GM23338 (cell line): Measurements from ENCODE around the gene LONRF2. TPM values are rescaled to one million over a fixed set of nuclear protein-coding genes. Genes with fewer than 3 reads are reported as not detected.

Experiments used
- ATAC-seq: fragments of 200-7000 bp; cut with Tn5 transposase; 3 replicates; pipeline ENCODE4 v1.9.1; 2020
- DNase-seq: peaks from one replicate; pipeline ENCODE4 v3.0.0-alpha.2; 2015; ENCODE audit warnings: low spot score
- H2AFZ ChIP-seq: fragments of 200-600 bp; sonication (generic); 2 replicates; pipeline ENCODE4 v1.8.0; 2016; ENCODE audit warnings: antibody characterized with exemption, mild to moderate bottlenecking, moderate library complexity
- H3F3A ChIP-seq: fragments of 200-600 bp; sonication (generic); replicated peaks from 2 replicates; pipeline ENCODE4 v1.8.0; 2017; ENCODE audit warnings: antibody characterized with exemption, mixed run types, low read depth
- H3K27ac ChIP-seq: fragments of 200-600 bp; sonication (generic); 2 replicates; pipeline ENCODE4 v1.6.1; 2016; ENCODE audit warnings: low read depth
- H3K27me3 ChIP-seq: fragments of 200-600 bp; sonication (generic); 2 replicates; pipeline ENCODE4 v1.8.0; 2016; ENCODE audit warnings: mild to moderate bottlenecking, mixed run types, moderate library complexity; ENCODE audit not compliant: insufficient read depth
- H3K36me3 ChIP-seq: fragments of 200-600 bp; sonication (generic); 2 replicates; pipeline ENCODE4 v1.8.0; 2016; ENCODE audit warnings: mild to moderate bottlenecking; ENCODE audit not compliant: insufficient read depth
- H3K4me1 ChIP-seq: fragments of 200-600 bp; sonication (generic); 2 replicates; pipeline ENCODE4 v1.8.0; 2016; ENCODE audit warnings: mild to moderate bottlenecking, moderate library complexity; ENCODE audit not compliant: insufficient read depth
- H3K4me2 ChIP-seq: fragments of 200-600 bp; sonication (generic); 2 replicates; pipeline ENCODE4 v1.7.1; 2017; ENCODE audit warnings: mixed run types
- H3K4me3 ChIP-seq: fragments of 200-600 bp; sonication (generic); 2 replicates; pipeline ENCODE4 v1.6.1; 2016; ENCODE audit warnings: mixed run types
- H3K79me2 ChIP-seq: fragments of 200-600 bp; sonication (generic); replicated peaks from 2 replicates; pipeline ENCODE4 v1.8.0; 2017; ENCODE audit warnings: mild to moderate bottlenecking; ENCODE audit not compliant: insufficient read depth
- H3K9me2 ChIP-seq: fragments of 200-600 bp; sonication (generic); 2 replicates; pipeline ENCODE4 v1.8.0; 2017; ENCODE audit not compliant: insufficient read depth
- H4K20me1 ChIP-seq: fragments of 200-600 bp; sonication (generic); replicated peaks from 2 replicates; pipeline ENCODE4 v1.8.0; 2017; ENCODE audit warnings: mild to moderate bottlenecking; ENCODE audit not compliant: insufficient read depth
- H3K27ac Mint-ChIP-seq: 2 replicates; pipeline ENCODE4 v1.8.0; 2020; ENCODE audit warnings: inconsistent platforms, mild to moderate bottlenecking, moderate library complexity, mixed read lengths
- H3K27me3 Mint-ChIP-seq: 3 replicates; pipeline ENCODE4 v1.8.0; 2022; ENCODE audit warnings: low read depth, mild to moderate bottlenecking, moderate library complexity, mixed read lengths, inconsistent platforms; ENCODE audit not compliant: insufficient read depth, poor library complexity
- H3K36me3 Mint-ChIP-seq: 3 replicates; pipeline ENCODE4 v1.8.0; 2021; ENCODE audit warnings: low read depth, mild to moderate bottlenecking, inconsistent platforms, moderate library complexity, mixed read lengths
- H3K4me1 Mint-ChIP-seq: 3 replicates; pipeline ENCODE4 v1.8.0; 2020; ENCODE audit warnings: mild to moderate bottlenecking, inconsistent platforms, mixed read lengths
- H3K4me3 Mint-ChIP-seq: 3 replicates; pipeline ENCODE4 v1.8.0; 2021; ENCODE audit warnings: moderate library complexity, mild to moderate bottlenecking, inconsistent platforms, mixed read lengths
- H3K9me3 Mint-ChIP-seq: 3 replicates; pipeline ENCODE4 v1.8.0; 2020; ENCODE audit warnings: moderate library complexity, mild to moderate bottlenecking, inconsistent platforms, mixed read lengths
- EZH2phosphoT487 ChIP-seq: fragments of 200-600 bp; sonication (generic); IDR thresholded peaks from one replicate; pipeline ENCODE4 v1.8.1; 2018; ENCODE audit warnings: antibody characterized with exemption; ENCODE audit not compliant: unreplicated experiment
- JUNB ChIP-seq: IDR thresholded peaks from one replicate; pipeline ENCODE4 v1.6.1; 2016; ENCODE audit warnings: antibody characterized with exemption; ENCODE audit not compliant: unreplicated experiment
- POLR2AphosphoS5 ChIP-seq: IDR thresholded peaks from 2 replicates; pipeline ENCODE4 v1.6.1; 2016; ENCODE audit warnings: antibody characterized with exemption, low read depth
- REST ChIP-seq: IDR thresholded peaks from one replicate; pipeline ENCODE4 v1.6.1; 2018; ENCODE audit warnings: antibody characterized with exemption; ENCODE audit not compliant: unreplicated experiment
- polyA plus RNA-seq: library from polyadenylated mRNA; unstranded; fragments of >200 nt; fragmentation: Nextera tagmentation; extraction: Ambion mirVana; gene quantifications from 2 replicates; pipeline ENCODE4 v1.2.1, GENCODE V29; 2016
- total RNA-seq: library from RNA; depleted of rRNA; stranded (reverse); fragments of >200 nt; shearing (Covaris generic); gene quantifications from 2 replicates; pipeline ENCODE4 v1.2.3, GENCODE V29; 2014

Gene LONRF2
- total and polyA plus RNA-seq, 2 experiments from 2014 or later = 0.05 to 0.24 TPM

- TF ChIP-seq EZH2phosphoT487 = no peak
Measured at GRCh38 chr2:100254646-100255210, 67.6 kb downstream of the LONRF2 start (continued).

- Histone ChIP-seq H3K4me3 (no peak overlapping the region), H2AFZ (no peak overlapping the region), H3F3A (no peaks in the 10 kb centered on the region), H3K79me2 (no peaks in the 10 kb centered on the region), H3K36me3 (no peaks in the 10 kb centered on the region), H3K27ac (no peak overlapping the region), H4K20me1 (no peaks in the 10 kb centered on the region), H3K4me1 (no peaks in the 10 kb centered on the region), H3K4me2 (no peak overlapping the region), H3K9me2 (no peaks in the 10 kb centered on the region), H3K27me3 (no peaks in the 10 kb centered on the region)
- no peaks in the 10 kb centered on the region for H3K4me1 Mint-ChIP-seq
- no peak for ATAC-seq
- H3K27ac Mint-ChIP-seq = no peak overlapping the region
- H3K36me3 Mint-ChIP-seq = no peaks in the 10 kb centered on the region
- H3K9me3 Mint-ChIP-seq = no peaks in the 10 kb centered on the region
- H3K27me3 Mint-ChIP-seq = peaks cover 1% of the 10 kb centered on the region
- no peak for DNase-seq
- H3K4me3 Mint-ChIP-seq = no peak overlapping the region
- TF ChIP-seq REST = no peak
- TF ChIP-seq JUNB = no peak
Measured at GRCh38 chr2:100253786-100254185, 68.5 kb downstream of the LONRF2 start.

- Mint-ChIP-seq H3K4me1 (no peaks in the 10 kb centered on the region), H3K36me3 (no peaks in the 10 kb centered on the region), H3K27ac (no peak overlapping the region), H3K4me3 (no peak overlapping the region), H3K9me3 (no peaks in the 10 kb centered on the region), H3K27me3 (peaks cover 1% of the 10 kb centered on the region)
- Histone ChIP-seq H3K36me3 (no peaks in the 10 kb centered on the region), H3F3A (no peaks in the 10 kb centered on the region), H3K4me3 (no peak overlapping the region), H3K9me2 (no peaks in the 10 kb centered on the region), H3K27me3 (no peaks in the 10 kb centered on the region), H3K79me2 (no peaks in the 10 kb centered on the region), H2AFZ (peak overlapping the region; percentile 18; the same call in 1 of the 2 replicates), H3K27ac (no peak overlapping the region), H4K20me1 (no peaks in the 10 kb centered on the region), H3K4me1 (no peaks in the 10 kb centered on the region), H3K4me2 (no peak overlapping the region)
- TF ChIP-seq POLR2AphosphoS5 (no peak), REST (no peak), JUNB (no peak)
- DNase-seq = no peak
- no peak for ATAC-seq
Measured at GRCh38 chr2:100252811-100253698, 69.2 kb downstream of the LONRF2 start.
